ENCODE measurements around the gene POLR2A.

The POLR2A gene

GRCh38 chr17:7484067-7484918, at the start of gene POLR2A:
TSS of gene POLR2A (plus strand) at chr17:7484366.
- Mint-ChIP-seq H3K4me3 (peak within 1 kb of the TSS; percentile 99), H3K9me3 (no peaks in the 10 kb centered on the region), H3K36me3 (ENCODE audit: low read depth) (peaks cover 50% of the 10 kb centered on the region), H3K4me1 (ENCODE audit: low read depth) (peaks cover 70% of the 10 kb centered on the region), H3K27ac (peak within 1 kb of the TSS; percentile 100), H3K27me3 (no peaks in the 10 kb centered on the region)
- peak; percentile 100 for DNase-seq

- Mint-ChIP-seq H3K9me3 (no peaks in the 10 kb centered on the region), H3K27ac (peak overlapping the region; percentile 97), H3K27me3 (peaks cover 22% of the 10 kb centered on the region), H3K4me3 (peak overlapping the region; percentile 91), H3K36me3 (ENCODE audit: low read depth) (peaks cover 10% of the 10 kb centered on the region), H3K4me1 (ENCODE audit: low read depth) (peaks cover 48% of the 10 kb centered on the region)
- peak; percentile 81 for DNase-seq
Measured at GRCh38 chr17:7435676-7436555, 48.2 kb upstream of the POLR2A start.

GRCh38 chr17:7436556-7437368, 47.4 kb upstream of the POLR2A start:
- H3K9me3 Mint-ChIP-seq, result no peaks in the 10 kb centered on the region
- peak; percentile 89 for DNase-seq
- peak overlapping the region; percentile 91 for H3K4me3 Mint-ChIP-seq
- H3K27ac Mint-ChIP-seq, result peak overlapping the region; percentile 97
- H3K36me3 Mint-ChIP-seq (ENCODE audit: low read depth), result peaks cover 10% of the 10 kb centered on the region
- H3K27me3 Mint-ChIP-seq, result peaks cover 30% of the 10 kb centered on the region
- H3K4me1 Mint-ChIP-seq (ENCODE audit: low read depth), result peaks cover 49% of the 10 kb centered on the region

GRCh38 chr17:7437369-7437863, 46.8 kb upstream of the POLR2A start:
- H3K4me1 Mint-ChIP-seq (ENCODE audit: low read depth), result peaks cover 49% of the 10 kb centered on the region
- no peak overlapping the region for H3K27ac Mint-ChIP-seq
- H3K36me3 Mint-ChIP-seq (ENCODE audit: low read depth), result peaks cover 10% of the 10 kb centered on the region
- H3K9me3 Mint-ChIP-seq, result no peaks in the 10 kb centered on the region
- DNase-seq, result no peak
- H3K4me3 Mint-ChIP-seq, result peak overlapping the region; percentile 91
- H3K27me3 Mint-ChIP-seq, result peaks cover 35% of the 10 kb centered on the region

- Mint-ChIP-seq H3K27me3 (peaks cover 42% of the 10 kb centered on the region), H3K9me3 (no peaks in the 10 kb centered on the region), H3K27ac (no peak overlapping the region), H3K4me3 (peak overlapping the region; percentile 91), H3K36me3 (ENCODE audit: low read depth) (peaks cover 10% of the 10 kb centered on the region), H3K4me1 (ENCODE audit: low read depth) (peaks cover 49% of the 10 kb centered on the region)
- peak; percentile 76 for DNase-seq
Measured at GRCh38 chr17:7437950-7438614, 46.1 kb upstream of the POLR2A start.

- no peaks in the 10 kb centered on the region for H3K9me3 Mint-ChIP-seq
- H3K36me3 Mint-ChIP-seq (ENCODE audit: low read depth), result peaks cover 10% of the 10 kb centered on the region
- peaks cover 50% of the 10 kb centered on the region for H3K27me3 Mint-ChIP-seq
- H3K4me3 Mint-ChIP-seq, result peak overlapping the region; percentile 91
- no peak for DNase-seq
- H3K27ac Mint-ChIP-seq, result no peak overlapping the region
- H3K4me1 Mint-ChIP-seq (ENCODE audit: low read depth), result peaks cover 49% of the 10 kb centered on the region
Measured at GRCh38 chr17:7438656-7439460, 45.3 kb upstream of the POLR2A start.

- peak within 1 kb of the TSS; percentile 91 for H3K4me3 Mint-ChIP-seq
- peaks cover 10% of the 10 kb centered on the region for H3K36me3 Mint-ChIP-seq (ENCODE audit: low read depth)
- peaks cover 49% of the 10 kb centered on the region for H3K4me1 Mint-ChIP-seq (ENCODE audit: low read depth)
- no peaks in the 10 kb centered on the region for H3K9me3 Mint-ChIP-seq
- H3K27me3 Mint-ChIP-seq, result peaks cover 57% of the 10 kb centered on the region
- H3K27ac Mint-ChIP-seq, result no peak within 1 kb of the TSS
- DNase-seq, result no peak
Measured at GRCh38 chr17:7439462-7440112, 44.6 kb upstream of the POLR2A start, which contains the start of gene FGF11. TSS of gene FGF11 (plus strand) at chr17:7439512. CDS start at chr17:7439621, 109 bp downstream.

- H3K27me3 Mint-ChIP-seq, result peaks cover 63% of the 10 kb centered on the region
- H3K36me3 Mint-ChIP-seq (ENCODE audit: low read depth), result peaks cover 9% of the 10 kb centered on the region
- DNase-seq, result peak; percentile 49
- peak overlapping the region; percentile 76 for H3K4me3 Mint-ChIP-seq
- H3K27ac Mint-ChIP-seq, result no peak overlapping the region
- H3K9me3 Mint-ChIP-seq, result no peaks in the 10 kb centered on the region
- H3K4me1 Mint-ChIP-seq (ENCODE audit: low read depth), result peaks cover 51% of the 10 kb centered on the region
Measured at GRCh38 chr17:7440113-7440833, 43.9 kb upstream of the POLR2A start.

GRCh38 chr17:7440834-7441195, 43.4 kb upstream of the POLR2A start:
- Mint-ChIP-seq H3K27me3 (peaks cover 68% of the 10 kb centered on the region), H3K4me3 (peak overlapping the region; percentile 76), H3K4me1 (ENCODE audit: low read depth) (peaks cover 53% of the 10 kb centered on the region), H3K27ac (no peak overlapping the region), H3K36me3 (ENCODE audit: low read depth) (peaks cover 6% of the 10 kb centered on the region), H3K9me3 (no peaks in the 10 kb centered on the region)
- DNase-seq, result peak; percentile 46

GRCh38 chr17:7441266-7441665, 42.9 kb upstream of the POLR2A start:
- H3K27ac Mint-ChIP-seq, result no peak overlapping the region
- H3K4me1 Mint-ChIP-seq (ENCODE audit: low read depth), result peaks cover 51% of the 10 kb centered on the region
- no peak overlapping the region for H3K4me3 Mint-ChIP-seq
- H3K9me3 Mint-ChIP-seq, result no peaks in the 10 kb centered on the region
- H3K27me3 Mint-ChIP-seq, result peaks cover 73% of the 10 kb centered on the region
- no peak for DNase-seq
- H3K36me3 Mint-ChIP-seq (ENCODE audit: low read depth), result peaks cover 6% of the 10 kb centered on the region

- Mint-ChIP-seq H3K4me3 (no peak overlapping the region), H3K4me1 (ENCODE audit: low read depth) (peaks cover 45% of the 10 kb centered on the region)
Measured at GRCh38 chr17:7442142-7442541, 42.0 kb upstream of the POLR2A start.

More at GRCh38 chr17:7442142-7442541, 42.0 kb upstream of the POLR2A start:
- no peak for DNase-seq
- Mint-ChIP-seq H3K27me3 (peaks cover 82% of the 10 kb centered on the region), H3K27ac (no peak overlapping the region), H3K36me3 (ENCODE audit: low read depth) (peaks cover 5% of the 10 kb centered on the region), H3K9me3 (no peaks in the 10 kb centered on the region)
